NT2/D1 (cell line): ENCODE measurements around the gene PDE6B.

Experiments
- SUZ12 ChIP-seq: IDR thresholded peaks from 2 replicates; pipeline ENCODE4 v1.6.1; 2011; ENCODE audit not compliant: insufficient read length, insufficient read depth; ENCODE audit errors: extremely low read depth
- YY1 ChIP-seq: IDR thresholded peaks from 2 replicates; pipeline ENCODE4 v1.6.1; 2011; ENCODE audit not compliant: insufficient read length, insufficient read depth
- ZNF274 ChIP-seq: IDR thresholded peaks from 2 replicates; pipeline ENCODE4 v1.6.1; 2011; ENCODE audit warnings: mild to moderate bottlenecking, low read depth, low read length

- TF ChIP-seq YY1 (no peak), ZNF274 (no peak), SUZ12 (no peak)
Observed at GRCh38 chr4:633976-634598, 8.7 kb downstream of the PDE6B start.
